GM19240 (cell line): ENCODE measurements around the gene NR2F1-AS1.

Experiments used
- DNase-seq: peaks from one replicate; pipeline ENCODE4 v3.0.0; 2011; ENCODE audit warnings: low spot score; ENCODE audit not compliant: insufficient read length

The NR2F1-AS1 gene

DNA sequence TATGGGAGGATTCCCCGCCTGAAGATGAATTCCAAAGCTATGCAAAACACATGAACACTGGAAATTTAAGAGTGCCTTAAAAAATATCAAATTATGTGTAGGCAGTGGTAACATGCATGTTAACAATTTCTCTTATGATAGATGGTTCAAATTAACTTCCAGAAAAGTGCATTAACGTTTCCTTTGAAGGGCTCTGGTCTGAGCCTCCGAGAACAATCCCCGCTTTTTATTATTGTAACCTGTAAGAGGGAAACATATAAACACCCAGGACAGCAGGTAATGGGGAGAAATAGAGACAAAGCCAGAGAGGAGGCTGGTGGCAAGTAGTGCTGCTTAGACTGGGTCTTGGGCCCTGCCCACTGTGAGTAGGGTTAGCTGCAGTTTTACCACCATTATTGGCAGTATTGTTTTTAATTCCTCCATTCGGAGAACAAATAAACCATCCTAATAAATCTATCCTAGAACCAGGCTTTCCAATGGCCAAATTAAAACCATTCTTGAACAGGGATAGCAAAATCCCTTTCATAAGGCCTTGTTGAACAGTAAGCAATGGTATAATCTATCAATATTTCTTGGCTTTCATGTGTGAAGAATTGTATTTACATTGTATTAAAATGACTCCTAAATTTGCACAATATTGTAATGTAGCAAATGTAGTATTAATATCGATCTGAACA, 8.3 kb upstream of the NR2F1-AS1 start:
- DNase-seq: no peak

DNA sequence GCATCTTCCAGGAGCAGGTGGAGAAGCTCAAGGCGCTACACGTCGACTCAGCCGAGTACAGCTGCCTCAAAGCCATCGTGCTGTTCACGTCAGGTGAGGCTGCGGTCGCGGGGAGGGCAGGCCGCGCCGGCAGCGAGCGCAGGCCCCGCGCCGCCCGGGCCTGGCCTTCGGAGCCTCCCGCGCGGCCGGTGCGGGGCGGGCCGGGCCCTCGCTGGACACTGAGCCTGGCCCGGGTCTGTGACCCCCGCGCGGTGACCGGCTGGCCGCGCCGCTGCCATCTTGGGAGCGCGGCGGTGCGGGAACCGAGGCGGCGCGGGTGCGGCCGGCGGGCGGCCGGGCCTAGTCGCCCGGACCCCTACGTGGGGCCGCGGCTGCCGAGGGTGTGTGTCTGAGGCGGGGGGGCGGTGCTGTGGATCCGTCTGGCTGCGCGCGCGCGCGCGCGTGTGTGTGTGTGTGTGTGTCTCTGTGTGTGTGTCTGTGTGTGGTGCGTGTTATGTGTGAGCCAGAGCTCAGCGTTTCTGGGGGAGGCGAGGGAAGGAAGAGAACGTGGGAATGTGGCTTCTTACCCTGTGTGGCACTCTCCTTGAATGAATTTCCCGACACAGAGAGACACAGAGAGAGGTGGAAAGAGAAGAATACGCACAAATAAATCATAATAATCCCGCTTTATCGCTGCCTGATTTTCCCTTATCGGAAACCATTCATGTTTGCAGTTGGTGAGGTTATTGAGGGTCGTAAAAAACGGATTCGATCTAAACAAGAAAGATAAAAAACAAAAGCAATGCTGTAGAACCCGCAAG, 7.5 kb upstream of the NR2F1-AS1 start:
- DNase-seq: no peak

DNA sequence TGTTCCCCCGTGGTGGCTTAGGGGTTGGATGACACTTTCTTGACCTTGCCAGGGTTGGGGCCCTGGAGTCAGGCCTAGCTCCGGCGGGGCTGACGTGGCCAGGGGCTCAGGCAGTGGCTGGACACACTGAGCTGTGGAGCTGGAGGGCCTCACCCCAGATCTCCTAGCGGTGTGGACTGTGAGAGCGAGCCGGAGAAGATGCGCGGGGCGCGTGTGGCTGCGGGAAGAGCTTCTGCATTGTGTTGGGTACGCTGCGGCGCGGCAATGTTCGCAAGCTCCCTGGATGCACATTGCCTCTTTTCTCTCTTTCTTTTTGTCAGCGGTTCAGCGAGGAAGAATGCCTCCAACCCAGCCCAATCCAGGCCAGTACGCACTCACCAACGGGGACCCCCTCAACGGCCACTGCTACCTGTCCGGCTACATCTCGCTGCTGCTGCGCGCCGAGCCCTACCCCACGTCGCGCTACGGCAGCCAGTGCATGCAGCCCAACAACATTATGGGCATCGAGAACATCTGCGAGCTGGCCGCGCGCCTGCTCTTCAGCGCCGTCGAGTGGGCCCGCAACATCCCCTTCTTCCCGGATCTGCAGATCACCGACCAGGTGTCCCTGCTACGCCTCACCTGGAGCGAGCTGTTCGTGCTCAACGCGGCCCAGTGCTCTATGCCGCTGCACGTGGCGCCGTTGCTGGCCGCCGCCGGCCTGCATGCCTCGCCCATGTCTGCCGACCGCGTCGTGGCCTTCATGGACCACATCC, 6.8 kb upstream of the NR2F1-AS1 start:
- no peak for DNase-seq

DNA sequence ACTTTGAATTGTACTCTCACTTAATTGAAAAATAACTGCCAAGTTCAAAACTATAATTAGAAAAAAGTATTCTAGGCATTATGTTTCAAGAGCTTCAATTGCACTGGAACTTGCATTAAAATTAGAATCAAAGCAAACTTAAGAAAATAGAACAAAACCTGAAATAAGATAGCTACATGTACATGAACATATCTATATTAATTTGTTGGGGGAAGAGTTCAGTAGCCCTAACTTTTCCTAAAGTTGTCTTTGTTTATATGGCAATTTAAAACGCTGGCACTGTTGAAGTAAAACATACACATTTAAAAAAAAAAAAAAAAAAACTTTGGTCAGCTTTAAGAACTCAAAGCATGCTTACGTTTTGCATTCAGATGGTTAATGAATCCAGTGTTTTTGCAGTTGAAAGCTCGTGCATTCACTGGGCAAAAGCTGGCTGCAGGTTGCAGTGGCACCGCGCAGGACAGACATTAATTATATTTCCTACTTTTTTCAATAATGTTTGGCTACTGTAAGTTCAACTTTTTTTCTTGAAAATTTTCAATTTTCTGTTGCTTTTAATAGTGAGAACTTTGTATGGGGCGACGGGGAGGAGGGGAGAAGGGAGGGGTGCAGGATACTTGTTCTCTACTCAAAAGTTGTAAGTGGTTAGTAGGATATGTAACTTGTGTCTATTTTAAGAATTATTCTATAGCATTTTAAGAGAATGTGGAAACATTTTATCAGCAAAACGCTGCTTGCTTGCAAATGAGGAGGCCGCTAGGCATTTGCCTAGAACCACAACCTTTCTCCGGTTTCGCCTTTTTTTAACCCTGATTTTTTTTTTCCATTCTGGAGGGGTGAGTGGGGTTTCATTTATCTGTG, 5.9 kb upstream of the NR2F1-AS1 start:
- DNase-seq: no peak

DNA sequence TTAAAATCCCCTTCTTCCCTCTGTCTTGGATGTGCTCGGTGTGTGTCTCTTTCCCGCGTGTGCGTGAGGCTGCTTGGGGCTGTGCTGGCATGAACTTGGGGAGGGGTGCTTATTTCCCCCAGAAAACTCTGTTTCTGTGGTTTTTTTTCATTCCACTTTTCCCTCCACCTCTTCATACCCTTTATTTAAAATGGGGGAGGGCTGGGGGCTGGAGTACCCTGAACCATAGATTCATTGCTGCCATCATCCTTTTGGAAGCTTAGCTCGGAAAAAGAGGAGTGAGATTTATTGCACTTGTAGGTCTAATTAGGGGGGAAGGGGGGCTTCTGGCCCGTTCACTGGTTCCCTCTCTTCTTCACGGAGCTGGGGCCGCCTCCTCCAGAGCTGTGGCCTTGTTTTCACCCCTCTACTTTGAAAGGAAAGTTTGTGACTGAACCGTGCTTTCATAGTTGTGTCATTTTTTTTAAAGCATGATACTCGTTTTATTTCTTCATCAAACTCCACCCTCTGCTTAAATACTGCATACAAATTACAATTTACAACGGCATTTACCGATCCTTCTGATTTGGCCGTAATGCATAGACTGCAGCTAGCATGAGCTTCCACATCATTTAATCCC, 4.9 kb upstream of the NR2F1-AS1 start:
- no peak for DNase-seq

DNA sequence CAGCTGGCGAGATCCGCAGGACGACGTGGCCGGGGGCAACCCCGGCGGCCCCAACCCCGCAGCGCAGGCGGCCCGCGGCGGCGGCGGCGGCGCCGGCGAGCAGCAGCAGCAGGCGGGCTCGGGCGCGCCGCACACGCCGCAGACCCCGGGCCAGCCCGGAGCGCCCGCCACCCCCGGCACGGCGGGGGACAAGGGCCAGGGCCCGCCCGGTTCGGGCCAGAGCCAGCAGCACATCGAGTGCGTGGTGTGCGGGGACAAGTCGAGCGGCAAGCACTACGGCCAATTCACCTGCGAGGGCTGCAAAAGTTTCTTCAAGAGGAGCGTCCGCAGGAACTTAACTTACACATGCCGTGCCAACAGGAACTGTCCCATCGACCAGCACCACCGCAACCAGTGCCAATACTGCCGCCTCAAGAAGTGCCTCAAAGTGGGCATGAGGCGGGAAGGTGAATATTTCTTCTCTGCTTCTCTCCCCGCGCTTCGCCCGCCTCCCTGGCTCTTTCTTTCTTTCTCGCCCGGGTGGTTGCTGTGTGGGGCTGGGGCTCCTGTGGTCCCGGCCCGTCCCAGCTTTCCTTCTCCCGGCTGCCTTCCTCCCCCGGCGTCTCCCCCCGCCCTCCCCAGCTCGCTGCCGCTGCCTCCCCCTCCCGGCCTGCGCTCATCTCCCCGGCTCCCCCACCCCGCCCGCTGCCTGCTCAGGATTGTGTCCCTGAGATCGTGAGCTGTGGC, 4.2 kb upstream of the NR2F1-AS1 start:
- DNase-seq: no peak

DNA sequence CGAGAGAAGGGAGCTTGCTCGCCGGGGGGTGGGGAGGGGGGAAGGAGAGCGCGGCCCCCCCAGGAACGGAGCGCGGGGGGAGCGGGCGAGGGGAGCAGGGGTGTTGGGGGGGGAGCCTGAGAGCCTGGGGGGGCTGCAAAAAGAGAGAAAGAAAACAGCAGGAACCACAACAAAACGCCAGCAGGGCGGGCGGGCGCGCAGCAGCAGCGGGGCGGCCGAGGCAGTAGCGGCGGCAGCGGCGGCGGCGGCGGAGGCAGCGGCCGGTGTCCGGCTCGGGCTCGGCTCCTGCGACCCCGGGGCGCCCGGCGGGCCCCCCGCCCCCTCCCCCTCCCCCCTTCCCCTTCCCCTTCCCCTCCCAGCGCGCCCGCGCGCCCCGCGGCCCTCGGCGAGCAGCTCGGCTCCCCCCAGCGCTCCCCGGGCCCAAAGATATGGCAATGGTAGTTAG, 3.6 kb upstream of the NR2F1-AS1 start:
- no peak for DNase-seq

DNA sequence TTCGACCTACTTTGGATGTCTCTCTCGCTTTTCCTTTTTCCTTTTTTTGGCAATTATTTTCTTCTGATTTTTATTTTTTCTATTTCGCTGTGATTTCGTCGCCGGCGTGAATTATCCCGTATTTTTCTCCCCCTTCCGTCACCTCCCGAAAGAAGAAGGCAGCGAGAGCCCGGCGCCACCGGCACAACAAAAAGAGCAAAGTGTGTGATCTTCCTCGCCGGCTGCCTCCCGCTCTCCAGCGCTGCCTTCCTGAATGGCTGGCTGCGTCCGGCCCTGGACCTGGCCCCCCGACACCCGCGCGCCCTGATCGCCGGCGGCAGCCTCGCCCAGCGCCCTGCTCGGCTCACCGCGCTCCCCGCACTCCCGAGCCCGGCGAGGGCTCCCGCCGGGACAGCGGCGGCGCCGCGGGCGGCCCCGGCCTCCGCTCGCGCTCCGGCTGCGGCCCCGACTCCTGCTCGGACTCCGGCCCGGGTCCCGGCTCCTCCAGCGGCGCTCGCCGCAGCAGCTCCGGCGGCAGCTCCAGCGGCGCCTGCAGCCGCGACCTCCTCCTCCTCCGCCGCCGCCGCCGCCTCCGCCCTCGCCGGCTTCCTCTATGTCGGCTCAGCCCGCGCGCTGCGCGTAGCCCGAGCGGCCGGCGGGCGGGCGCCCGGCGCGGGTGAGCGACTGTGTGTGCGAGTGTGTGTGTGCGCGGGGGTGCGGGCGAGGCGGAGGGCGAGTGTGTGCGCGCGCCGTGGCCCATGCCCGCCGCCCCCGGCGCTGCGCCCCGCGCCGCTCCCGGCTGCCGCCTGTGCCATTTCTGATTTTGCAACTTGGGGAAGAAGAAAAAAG, 3.0 kb upstream of the NR2F1-AS1 start:
- DNase-seq: no peak

DNA sequence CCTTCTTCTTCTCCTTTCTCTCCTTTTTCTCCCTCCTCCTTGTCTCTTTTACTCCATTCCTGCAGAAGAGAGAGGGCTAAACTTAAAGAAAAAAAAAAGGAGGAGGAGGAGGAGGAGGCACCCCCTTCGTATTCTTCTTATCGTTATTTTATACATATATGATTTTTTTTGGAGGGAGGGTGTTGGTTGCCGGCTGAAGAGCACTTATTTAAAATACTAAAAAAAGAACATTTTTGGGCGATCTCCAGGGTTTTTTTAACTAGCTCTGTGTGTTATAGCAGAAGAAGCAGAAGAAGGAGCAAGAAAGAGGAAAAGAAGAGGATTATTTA, 2.4 kb upstream of the NR2F1-AS1 start:
- no peak for DNase-seq

DNA sequence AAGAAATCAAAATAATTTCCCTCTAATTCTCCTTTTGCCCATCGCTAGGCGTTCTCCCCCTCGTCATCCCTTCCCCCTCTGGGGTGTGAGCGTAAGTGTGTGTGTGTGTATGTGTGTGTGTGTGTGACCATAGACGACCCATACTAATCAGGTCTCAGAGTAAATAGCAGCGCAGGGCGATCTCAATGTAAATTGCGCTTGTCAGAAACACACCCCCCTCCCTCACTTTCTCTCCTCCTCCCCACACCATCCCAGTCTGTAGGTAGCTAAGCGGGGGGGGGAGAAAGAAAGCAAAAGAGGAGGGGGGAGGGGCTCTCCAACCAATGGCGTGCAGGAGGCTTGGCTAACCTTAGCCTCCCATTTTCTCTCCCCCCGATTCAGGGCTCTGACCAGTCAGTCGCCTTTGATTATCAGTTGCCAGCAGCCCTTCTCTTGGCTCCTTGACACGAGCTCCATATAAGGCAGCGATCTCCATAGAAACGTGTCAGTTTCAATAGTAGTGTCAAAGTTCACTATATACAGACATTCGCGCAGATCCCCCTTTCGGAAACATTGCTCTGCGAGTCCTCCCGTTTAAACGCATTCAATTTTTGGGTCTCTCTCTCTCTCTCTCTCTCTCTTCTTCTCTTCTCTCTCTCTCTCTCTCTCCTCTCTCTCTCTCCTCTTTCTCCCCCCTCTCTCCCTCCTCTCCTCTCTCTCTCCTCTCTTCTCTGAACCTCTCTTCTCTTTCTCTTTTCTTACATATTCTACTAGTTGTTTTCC, 1.8 kb upstream of the NR2F1-AS1 start, which contains the start of gene NR2F1:
Gene NR2F1 (plus strand): TSS at position 546 of the 762 bp plus-strand sequence. CDS start 1,802 bp downstream, outside the sequence.
- no peak for DNase-seq

DNA sequence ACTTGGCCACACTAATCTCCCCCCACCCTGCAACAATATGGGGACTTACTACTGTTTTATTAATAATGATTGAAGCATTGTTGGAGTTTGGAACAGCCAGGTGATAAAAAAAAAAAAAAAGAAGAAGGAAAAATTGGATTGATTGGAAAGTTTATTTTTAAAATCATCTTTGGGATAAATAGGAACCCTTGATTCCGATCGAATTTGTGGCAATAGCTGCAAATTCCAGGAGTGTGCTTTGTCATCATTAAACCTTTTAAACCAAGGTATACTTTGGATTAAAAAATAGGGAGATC, 1.1 kb upstream of the NR2F1-AS1 start:
- DNase-seq: no peak

DNA sequence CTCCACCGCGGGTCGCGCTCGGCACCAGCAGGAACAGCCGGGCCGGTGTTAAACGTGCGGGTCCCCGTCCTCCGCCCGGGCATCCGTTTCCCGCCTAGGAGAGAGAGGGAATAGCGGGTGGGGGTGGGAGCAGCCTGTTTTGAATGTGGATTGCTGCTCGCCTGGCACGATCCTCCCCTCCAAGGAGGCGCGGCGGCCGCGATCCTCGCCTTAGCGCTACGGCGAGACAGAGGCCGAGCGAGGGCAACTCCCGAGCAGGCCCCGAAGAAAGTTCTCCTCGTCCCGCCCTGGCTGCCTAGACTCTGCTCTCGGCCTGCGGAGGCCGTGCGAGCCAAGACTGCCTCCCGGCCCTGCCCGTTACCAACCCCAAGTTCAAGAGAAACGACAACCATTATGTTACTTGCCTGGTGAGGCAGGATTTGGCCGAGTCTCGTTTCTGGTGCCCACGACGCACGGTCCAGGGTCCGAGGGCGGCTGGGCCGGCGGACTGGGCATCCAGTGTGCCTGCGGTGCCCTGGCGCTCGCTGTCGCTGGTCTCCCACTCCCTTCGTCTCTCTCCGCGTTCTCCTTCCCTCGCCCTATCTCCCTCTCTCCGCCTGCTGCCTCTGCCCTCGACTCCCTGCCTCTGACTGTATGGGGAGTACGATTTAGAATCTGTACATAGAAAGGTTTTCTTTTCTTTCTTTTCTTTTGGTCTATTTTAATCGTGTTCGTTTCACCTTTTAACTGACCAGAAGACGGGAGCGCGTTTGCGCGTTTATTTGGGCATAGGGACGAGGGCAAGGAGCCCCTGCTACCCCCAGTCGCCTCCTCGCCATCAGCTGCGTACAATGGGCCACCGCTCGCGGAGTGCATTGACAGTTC, 724 bp downstream of the NR2F1-AS1 start:
- no peak for DNase-seq

DNA sequence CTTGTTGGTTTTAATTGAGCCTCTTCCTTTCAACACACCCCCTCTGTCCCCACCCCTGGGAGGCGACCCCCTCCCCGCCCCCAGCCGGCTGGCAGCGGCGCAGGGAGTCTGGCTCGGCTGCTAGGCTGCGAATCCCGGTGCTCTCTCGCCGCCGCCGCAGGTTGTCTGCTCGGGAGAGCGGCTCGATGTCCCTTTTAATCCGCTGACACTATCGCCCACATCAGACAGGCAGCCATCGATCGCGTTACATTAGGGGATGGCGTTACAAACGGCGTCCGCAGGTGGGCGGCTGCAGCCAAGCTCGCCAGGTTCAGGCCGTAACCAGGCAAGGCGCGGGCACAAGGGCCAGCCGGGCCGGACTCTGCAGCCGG, 1.3 kb downstream of the NR2F1-AS1 start:
- no peak for DNase-seq

DNA sequence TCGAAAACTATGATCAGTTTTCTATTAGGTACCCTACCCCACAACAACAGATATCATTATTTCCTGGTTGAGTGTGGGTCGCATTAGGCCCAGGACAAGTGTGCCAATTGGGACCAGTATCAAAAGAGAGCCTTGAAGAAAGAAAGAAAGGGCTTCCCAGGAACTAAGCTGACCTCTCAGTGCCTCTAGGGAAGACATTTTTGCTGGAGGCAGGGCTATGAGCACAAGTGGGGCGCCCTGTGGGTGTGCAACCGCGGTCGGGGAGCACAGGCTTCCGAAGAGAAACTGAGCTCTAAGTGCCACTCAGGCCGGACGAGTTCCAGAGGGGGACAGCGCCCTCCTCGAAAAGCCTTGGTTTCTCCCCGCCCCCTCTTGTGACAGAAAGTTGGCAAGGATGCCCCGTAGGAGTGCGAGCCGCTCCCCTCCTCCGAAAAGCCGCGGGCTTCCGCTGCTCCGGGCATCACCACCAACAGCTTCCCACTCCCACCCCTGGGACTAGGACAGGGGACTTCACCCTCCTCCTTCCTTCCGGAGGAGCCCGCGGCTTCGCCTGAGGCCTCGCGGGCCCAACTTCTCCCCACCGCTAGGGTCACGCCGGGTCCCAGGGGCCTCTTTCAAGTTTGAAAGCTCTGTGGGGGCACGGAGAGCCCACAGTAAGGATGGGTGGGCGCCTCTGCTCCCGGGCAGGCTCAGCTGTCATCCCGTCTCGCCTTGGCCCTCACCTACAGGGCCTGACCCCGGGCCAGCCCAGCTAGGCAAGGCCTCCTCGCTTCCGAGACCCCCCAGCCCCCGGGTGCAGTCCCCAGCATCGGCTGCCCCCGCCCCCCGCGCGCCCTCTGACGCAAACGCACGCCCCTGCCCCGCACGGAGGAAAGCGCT, 2.0 kb downstream of the NR2F1-AS1 start:
- no peak for DNase-seq

DNA sequence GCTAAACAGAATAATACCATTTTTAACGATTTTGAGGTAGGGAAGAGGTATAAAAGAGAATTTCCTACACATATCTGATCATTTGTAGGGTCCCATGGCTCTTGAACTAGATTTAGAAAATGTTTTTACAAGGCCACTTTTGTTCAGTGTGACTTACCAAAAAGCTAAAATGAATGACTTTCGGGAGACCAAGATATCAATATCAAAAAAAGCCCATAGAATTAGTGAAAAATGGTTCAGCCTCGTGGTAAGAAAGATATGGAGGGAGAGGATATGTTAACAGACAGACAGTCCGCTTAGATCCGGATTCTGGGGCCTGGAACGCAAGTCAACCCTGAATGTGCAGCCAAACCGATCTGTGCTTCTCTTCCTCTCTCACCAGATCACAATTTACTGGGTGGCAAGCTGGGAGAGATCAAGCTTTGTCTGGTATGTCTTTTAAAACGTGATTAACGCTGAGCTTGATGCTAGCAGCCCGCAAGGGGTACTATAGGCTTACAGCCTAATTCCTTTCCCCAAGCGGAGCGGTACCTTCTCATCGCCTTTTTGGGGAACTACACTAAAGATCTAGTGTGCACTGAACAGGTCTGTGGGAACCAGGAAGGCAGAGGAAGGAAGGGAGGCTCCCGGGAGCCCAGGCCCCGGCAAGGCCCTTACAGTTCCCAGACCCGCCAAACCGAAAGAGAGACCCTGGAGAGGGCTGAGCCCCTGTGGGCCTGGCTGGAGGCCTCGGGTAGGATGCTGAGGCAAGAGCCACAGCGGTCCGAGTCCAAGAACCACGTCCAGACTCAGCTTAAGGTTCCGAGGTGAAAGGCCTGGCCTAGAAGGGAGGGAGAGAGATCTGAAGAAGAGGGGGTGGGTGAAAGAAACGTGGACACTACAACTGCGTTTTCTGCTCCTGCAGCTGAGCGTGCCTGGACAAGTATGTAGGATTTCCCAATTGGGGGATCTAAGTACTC, 2.9 kb downstream of the NR2F1-AS1 start:
- no peak for DNase-seq
